Neural cell (in vitro differentiated cells): ENCODE results near the gene QRICH1. TPM values are rescaled to one million over a fixed set of nuclear protein-coding genes. Genes with fewer than 3 reads are reported as not detected.

ENCODE experiments used
- H2AFZ ChIP-seq: fragments of 200-600, 300-800 bp; sonication (generic), shearing (Covaris generic); 2 replicates; pipeline ENCODE4 v1.6.0; 2014; ENCODE audit warnings: low read depth, mild to moderate bottlenecking, antibody characterized with exemption, low read length, moderate library complexity
- H3F3A ChIP-seq: fragments of 200-600 bp; shearing (Covaris generic); 2 replicates; pipeline ENCODE4 v1.6.1; 2016; ENCODE audit warnings: mild to moderate bottlenecking, moderate library complexity, mixed read lengths, antibody characterized with exemption, low read length; ENCODE audit not compliant: insufficient read depth, poor library complexity, severe bottlenecking
- H3K27ac ChIP-seq: fragments of 200-600, 300-800 bp; sonication (generic), shearing (Covaris generic); 2 replicates; pipeline ENCODE4 v1.5.1; 2014; ENCODE audit warnings: mild to moderate bottlenecking, low read length, moderate library complexity
- H3K27me3 ChIP-seq: fragments of 300-800, 200-600 bp; sonication (generic), shearing (Covaris generic); 2 replicates; pipeline ENCODE4 v1.6.0; 2014; ENCODE audit warnings: mild to moderate bottlenecking, low read depth, low read length, moderate library complexity; ENCODE audit not compliant: insufficient read depth
- H3K36me3 ChIP-seq: fragments of 300-800, 200-600 bp; sonication (generic), shearing (Covaris generic); 2 replicates; pipeline ENCODE4 v1.5.1; 2014; ENCODE audit warnings: mild to moderate bottlenecking, antibody characterized with exemption, low read length, moderate library complexity; ENCODE audit not compliant: insufficient read depth
- H3K4me2 ChIP-seq: fragments of 300-800, 200-600 bp; sonication (generic), shearing (Covaris generic); 2 replicates; pipeline ENCODE4 v1.6.0; 2014; ENCODE audit warnings: mild to moderate bottlenecking, low read length
- H3K4me3 ChIP-seq: fragments of 300-800, 200-600 bp; sonication (generic), shearing (Covaris generic); 2 replicates; pipeline ENCODE4 v1.5.1; 2014; ENCODE audit warnings: mild to moderate bottlenecking, low read length, moderate library complexity
- H3K79me2 ChIP-seq: fragments of 200-600 bp; shearing (Covaris generic); replicated peaks from 2 replicates; pipeline ENCODE4 v1.6.0; 2014; ENCODE audit warnings: mild to moderate bottlenecking, low read length, moderate library complexity; ENCODE audit not compliant: insufficient read depth
- H3K9ac ChIP-seq: fragments of 300-800, 200-600 bp; sonication (generic), shearing (Covaris generic); 2 replicates; pipeline ENCODE4 v1.6.1; 2016; ENCODE audit warnings: mild to moderate bottlenecking, low read length, mixed read lengths
- H3K9me2 ChIP-seq: fragments of 200-600 bp; shearing (Covaris generic); 2 replicates; pipeline ENCODE4 v1.6.1; 2016; ENCODE audit warnings: mild to moderate bottlenecking, low read length, mixed read lengths; ENCODE audit not compliant: insufficient read depth
- H3K9me3 ChIP-seq: fragments of 200-600, 300-800 bp; sonication (generic), shearing (Covaris generic); 2 replicates; pipeline ENCODE4 v1.6.1; 2016; ENCODE audit warnings: mild to moderate bottlenecking, mixed run types, low read length, moderate library complexity, mixed read lengths
- H4K20me1 ChIP-seq: fragments of 200-600 bp; shearing (Covaris generic); 2 replicates; pipeline ENCODE4 v1.6.1; 2016; ENCODE audit warnings: mild to moderate bottlenecking, mixed run types; ENCODE audit not compliant: insufficient read depth
- CTCF ChIP-seq: fragments of 450-650 bp; IDR thresholded peaks from 2 replicates; pipeline ENCODE4 v1.5.1; 2014; ENCODE audit warnings: antibody characterized with exemption, mild to moderate bottlenecking, moderate library complexity; ENCODE audit not compliant: poor library complexity, severe bottlenecking
- EP300 ChIP-seq: fragments of 450-650 bp; conservative IDR thresholded peaks from 2 replicates; pipeline ENCODE4 v1.6.1; 2014; ENCODE audit warnings: antibody characterized with exemption, mild to moderate bottlenecking, moderate library complexity; ENCODE audit not compliant: poor library complexity, severe bottlenecking
- EZH2 ChIP-seq: fragments of 200-600, 300-800 bp; shearing (Covaris generic), sonication (generic); IDR thresholded peaks from 2 replicates; pipeline ENCODE4 v1.6.1; 2014; ENCODE audit warnings: antibody characterized with exemption, low read length, borderline replicate concordance, mild to moderate bottlenecking; ENCODE audit not compliant: insufficient read depth, poor library complexity, severe bottlenecking
- MXI1 ChIP-seq: fragments of 450-650 bp; conservative IDR thresholded peaks from 2 replicates; pipeline ENCODE4 v1.6.1; 2014; ENCODE audit warnings: antibody characterized with exemption, mild to moderate bottlenecking; ENCODE audit not compliant: poor library complexity, severe bottlenecking
- POLR2AphosphoS5 ChIP-seq: IDR thresholded peaks from 2 replicates; pipeline ENCODE4 v1.6.1; 2012
- RAD21 ChIP-seq: fragments of 450-650 bp; conservative IDR thresholded peaks from 2 replicates; pipeline ENCODE4 v1.6.1; 2014; ENCODE audit warnings: antibody characterized with exemption, mild to moderate bottlenecking, moderate library complexity
- REST ChIP-seq: IDR thresholded peaks from 2 replicates; pipeline ENCODE4 v1.6.1; 2012; ENCODE audit warnings: borderline replicate concordance
- SMC3 ChIP-seq: fragments of 450-650 bp; conservative IDR thresholded peaks from 2 replicates; pipeline ENCODE4 v1.6.1; 2014; ENCODE audit warnings: antibody characterized with exemption, mild to moderate bottlenecking, moderate library complexity; ENCODE audit not compliant: poor library complexity
- TAF1 ChIP-seq: IDR thresholded peaks from 2 replicates; pipeline ENCODE4 v1.6.1; 2012; ENCODE audit warnings: low read depth
- polyA plus RNA-seq: library from polyadenylated mRNA; depleted of rRNA; stranded (reverse); fragments of >200 nt; gene quantifications from 2 replicates; pipeline ENCODE4 v1.2.3, GENCODE V29; 2014

The QRICH1 gene
- polyA plus RNA-seq, 1 donor from 2014 or later: 87.5 TPM

GRCh38 chr3:49100046-49100615, 6.3 kb upstream of the QRICH1 start:
- Histone ChIP-seq H3K9ac (no peak overlapping the region), H3K27me3 (no peaks in the 10 kb centered on the region), H3K4me3 (no peak overlapping the region), H3K9me2 (no peaks in the 10 kb centered on the region), H4K20me1 (no peaks in the 10 kb centered on the region), H3F3A (no peaks in the 10 kb centered on the region), H2AFZ (no peak overlapping the region), H3K9me3 (no peaks in the 10 kb centered on the region), H3K27ac (no peak overlapping the region), H3K36me3 (no peaks in the 10 kb centered on the region), H3K4me2 (no peak overlapping the region), H3K79me2 (peaks cover 10% of the 10 kb centered on the region)
- no peak for TF ChIP-seq RAD21
- no peak for TF ChIP-seq CTCF
- no peak for TF ChIP-seq SMC3
- no peak for TF ChIP-seq MXI1
- TF ChIP-seq TAF1: no peak
- TF ChIP-seq REST: no peak
- no peak for TF ChIP-seq POLR2AphosphoS5
- TF ChIP-seq EZH2: no peak
- TF ChIP-seq EP300: no peak

- no peak overlapping the region for H3K4me2 ChIP-seq
- no peaks in the 10 kb centered on the region for H3K36me3 ChIP-seq
- no peak overlapping the region for H3K27ac ChIP-seq
- H2AFZ ChIP-seq: no peak overlapping the region
- H3K9me3 ChIP-seq: no peaks in the 10 kb centered on the region
- no peak overlapping the region for H3K4me3 ChIP-seq
- H3K79me2 ChIP-seq: peaks cover 7% of the 10 kb centered on the region
- no peaks in the 10 kb centered on the region for H3F3A ChIP-seq
- TF ChIP-seq POLR2AphosphoS5 (no peak), TAF1 (no peak), EZH2 (no peak), CTCF (no peak), REST (no peak), RAD21 (no peak), EP300 (no peak)
- H3K27me3 ChIP-seq: no peaks in the 10 kb centered on the region
- no peaks in the 10 kb centered on the region for H3K9me2 ChIP-seq
- no peaks in the 10 kb centered on the region for H4K20me1 ChIP-seq
- H3K9ac ChIP-seq: no peak overlapping the region
These were observed 5.2 kb upstream of the QRICH1 start for GRCh38 chr3:49098910-49099630.
